ENCODE results near the gene SYT11.

SYT11 gene

DNA sequence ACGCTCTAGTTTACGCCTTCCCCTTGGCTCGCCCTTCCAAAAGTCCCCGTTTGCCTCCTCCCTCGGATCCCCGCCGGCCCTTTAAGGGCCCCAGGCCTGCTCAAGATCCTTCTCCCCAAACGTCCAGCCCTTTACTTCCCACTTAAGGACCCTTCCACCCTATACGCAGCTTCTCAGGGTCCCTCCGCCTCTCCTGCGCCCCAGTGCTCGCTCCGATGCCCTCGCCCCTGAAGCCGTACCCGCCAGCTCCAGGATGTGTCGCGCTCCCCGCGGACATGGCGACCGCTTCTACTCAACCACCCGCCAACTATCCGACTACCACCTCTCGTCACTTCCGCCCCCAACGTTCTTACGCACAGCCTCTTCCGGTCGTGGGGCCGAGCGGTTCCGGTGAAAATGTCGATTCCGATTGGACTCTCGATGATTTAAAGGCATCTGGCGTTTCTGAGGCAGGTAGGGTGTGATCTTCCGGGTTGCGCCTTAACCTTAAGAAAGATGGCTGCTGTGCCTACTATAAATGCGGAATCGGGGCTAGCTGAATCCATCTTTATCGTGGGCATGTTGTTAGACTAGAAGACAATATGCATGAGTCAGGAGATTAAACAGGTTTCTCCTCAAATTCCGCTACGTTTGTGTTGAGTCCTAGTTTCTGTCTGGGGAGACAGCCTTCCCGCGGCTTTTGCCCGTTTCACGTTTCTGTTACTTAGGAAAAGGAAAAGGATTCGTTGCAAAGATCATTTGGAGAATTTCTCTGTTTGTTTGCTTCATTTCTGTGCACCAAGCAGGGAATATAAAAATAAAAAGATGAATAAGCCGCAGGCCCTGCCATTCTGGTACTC is 74.9 kb downstream of the SYT11 start, which contains the start of gene KHDC4:
Gene KHDC4 (minus strand): TSS at position 317 of the 839 bp plus-strand sequence. CDS start 40 bp downstream, at position 277.
- peak; percentile 87 for ATAC-seq (ENCODE audit: low read depth)
- Histone ChIP-seq H3K4me3 (ENCODE audit: severe bottlenecking) (peak within 1 kb of the TSS; percentile 91), H3K27ac (ENCODE audit: poor library complexity, severe bottlenecking) (peak within 1 kb of the TSS; percentile 72), H3K36me3 (ENCODE audit: low read depth) (peaks cover 47% of the 10 kb centered on the region), H3K27me3 (ENCODE audit: insufficient read depth, poor library complexity, severe bottlenecking) (no peaks in the 10 kb centered on the region), H3K9me3 (ENCODE audit: severe bottlenecking) (no peaks in the 10 kb centered on the region), H3K4me1 (ENCODE audit: insufficient read depth, poor library complexity, severe bottlenecking) (peaks cover 36% of the 10 kb centered on the region)
- TF ChIP-seq, protein P1, sequence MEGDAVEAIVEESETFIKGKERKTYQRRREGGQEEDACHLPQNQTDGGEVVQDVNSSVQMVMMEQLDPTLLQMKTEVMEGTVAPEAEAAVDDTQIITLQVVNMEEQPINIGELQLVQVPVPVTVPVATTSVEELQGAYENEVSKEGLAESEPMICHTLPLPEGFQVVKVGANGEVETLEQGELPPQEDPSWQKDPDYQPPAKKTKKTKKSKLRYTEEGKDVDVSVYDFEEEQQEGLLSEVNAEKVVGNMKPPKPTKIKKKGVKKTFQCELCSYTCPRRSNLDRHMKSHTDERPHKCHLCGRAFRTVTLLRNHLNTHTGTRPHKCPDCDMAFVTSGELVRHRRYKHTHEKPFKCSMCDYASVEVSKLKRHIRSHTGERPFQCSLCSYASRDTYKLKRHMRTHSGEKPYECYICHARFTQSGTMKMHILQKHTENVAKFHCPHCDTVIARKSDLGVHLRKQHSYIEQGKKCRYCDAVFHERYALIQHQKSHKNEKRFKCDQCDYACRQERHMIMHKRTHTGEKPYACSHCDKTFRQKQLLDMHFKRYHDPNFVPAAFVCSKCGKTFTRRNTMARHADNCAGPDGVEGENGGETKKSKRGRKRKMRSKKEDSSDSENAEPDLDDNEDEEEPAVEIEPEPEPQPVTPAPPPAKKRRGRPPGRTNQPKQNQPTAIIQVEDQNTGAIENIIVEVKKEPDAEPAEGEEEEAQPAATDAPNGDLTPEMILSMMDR (IDR thresholded peaks at IDR 0.05; ENCODE audit: poor library complexity, severe bottlenecking) = no peak
- DNase-seq (ENCODE audit: low spot score) = peak; percentile 94
